Kidney tubule cell (primary cell): Measurements from ENCODE around the gene PCDH9.

Experiments used
- DNase-seq: peaks from one replicate; pipeline ENCODE4 v3.0.0-alpha.2; 2018; ENCODE audit warnings: low spot score

Gene PCDH9

GRCh38 chr13:67084066-67084465 lies 146.1 kb downstream of the PCDH9 start:
- DNase-seq, result no peak

- DNase-seq, result no peak
These were observed 146.6 kb downstream of the PCDH9 start for GRCh38 chr13:67083519-67083918.

GRCh38 chr13:67080351-67080750 lies 149.8 kb downstream of the PCDH9 start:
- no peak for DNase-seq

- DNase-seq, result no peak
These were observed 152.1 kb downstream of the PCDH9 start for GRCh38 chr13:67078062-67078461.

- DNase-seq, result no peak
These were observed 153.0 kb downstream of the PCDH9 start for GRCh38 chr13:67077132-67077531.

- peak; percentile 57 for DNase-seq
These were observed 153.8 kb downstream of the PCDH9 start for GRCh38 chr13:67076378-67076777.

- no peak for DNase-seq
These were observed 154.9 kb downstream of the PCDH9 start for GRCh38 chr13:67075239-67075638.

- DNase-seq, result no peak
These were observed 158.1 kb downstream of the PCDH9 start for GRCh38 chr13:67071918-67072598.

- no peak for DNase-seq
These were observed 159.8 kb downstream of the PCDH9 start for GRCh38 chr13:67070306-67070705.

GRCh38 chr13:67069117-67069767 lies 160.9 kb downstream of the PCDH9 start:
- DNase-seq, result no peak

GRCh38 chr13:67064920-67065319 lies 165.2 kb downstream of the PCDH9 start:
- no peak for DNase-seq

- no peak for DNase-seq
These were observed 167.1 kb downstream of the PCDH9 start for GRCh38 chr13:67063036-67063435.

- no peak for DNase-seq
These were observed 168.0 kb downstream of the PCDH9 start for GRCh38 chr13:67062160-67062559.

- no peak for DNase-seq
These were observed 168.4 kb downstream of the PCDH9 start for GRCh38 chr13:67061750-67062149.

GRCh38 chr13:67052550-67053490 lies 177.3 kb downstream of the PCDH9 start:
- DNase-seq, result no peak

GRCh38 chr13:67049744-67050143 lies 180.4 kb downstream of the PCDH9 start:
- no peak for DNase-seq

GRCh38 chr13:67048821-67049150 lies 181.3 kb downstream of the PCDH9 start:
- peak; percentile 27 for DNase-seq

- DNase-seq, result peak; percentile 31
These were observed 181.9 kb downstream of the PCDH9 start for GRCh38 chr13:67048084-67048820.

- no peak for DNase-seq
These were observed 184.8 kb downstream of the PCDH9 start for GRCh38 chr13:67045357-67045756.

- DNase-seq, result no peak
These were observed 186.2 kb downstream of the PCDH9 start for GRCh38 chr13:67043901-67044300.

GRCh38 chr13:67042556-67042955 lies 187.6 kb downstream of the PCDH9 start:
- no peak for DNase-seq
